SK-MEL-5 (cell line): ENCODE measurements around the gene PHACTR3. TPM values are rescaled to one million over a fixed set of nuclear protein-coding genes. Genes with fewer than 3 reads are reported as not detected.
"Not testable (repeated sequence)": the region's sequence is repeated elsewhere in the genome, so short reads cannot be mapped to it uniquely, and the experiment has no call there.

ENCODE experiments used
- DNase-seq: peaks from one replicate; pipeline ENCODE4 v3.0.0-alpha.2; 2016; ENCODE audit warnings: low read depth, low spot score
- in situ Hi-C: cut with HindIII; loops from 2 replicates; pipeline ENCODE4 v1.10.0; 2016; ENCODE audit warnings: low sequenced_read_pairs, high pct_unique_total_duplicates, low pct_unique_long_range_greater_than_20kb
- small RNA-seq, 2 experiments: library from RNA; depleted of rRNA; stranded (forward); fragments of <200 nt; gene quantifications; one replicate each; pipeline ENCODE3, GENCODE V24; 2014
- total RNA-seq: library from RNA; depleted of rRNA; stranded (reverse); fragments of >200 nt; shearing (Covaris generic); gene quantifications from 2 replicates; pipeline ENCODE4 v1.2.3, GENCODE V29; 2014

Gene PHACTR3
- total RNA-seq, 1 experiment from 2014 or later: not detected

- in situ Hi-C loops, DNase-seq: not testable (repeated sequence)
Observed at GRCh38 chr20:59890035-59890434, 285.7 kb downstream of the PHACTR3 start.

- DNase-seq: no peak
- in situ Hi-C loops: no loop called here
Observed at GRCh38 chr20:59891581-59891980, 287.2 kb downstream of the PHACTR3 start.

GRCh38 chr20:59895908-59896307, 291.6 kb downstream of the PHACTR3 start:
- in situ Hi-C loops: no loop called here
- no peak for DNase-seq

Small RNAs within 50 kb of the gene (small RNA-seq; reads per million reads assigned to genes)
- gene RNU7-141P: 0 reads per million in 2 experiments
